ENCODE data around the gene GRID2.

DNA sequence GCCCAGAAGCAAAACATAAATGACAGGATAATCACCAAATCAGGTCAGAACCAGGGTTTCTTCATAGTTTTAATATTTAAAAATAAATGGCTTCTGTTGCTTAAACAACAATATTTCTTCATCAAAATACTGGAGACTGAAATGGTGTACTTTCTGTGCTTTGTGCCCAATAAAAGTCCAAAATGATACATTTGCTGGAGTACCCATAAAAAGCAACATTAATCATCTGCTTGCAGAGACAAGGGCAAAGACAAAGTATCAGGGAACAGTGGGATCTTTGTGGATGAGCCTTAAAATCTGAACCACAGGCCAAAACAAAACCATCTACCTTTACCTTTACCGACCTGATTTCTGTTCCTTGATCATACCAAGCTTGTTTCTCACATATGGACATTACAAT, 840.9 kb downstream of the GRID2 start:
- TF ChIP-seq, protein P1, sequence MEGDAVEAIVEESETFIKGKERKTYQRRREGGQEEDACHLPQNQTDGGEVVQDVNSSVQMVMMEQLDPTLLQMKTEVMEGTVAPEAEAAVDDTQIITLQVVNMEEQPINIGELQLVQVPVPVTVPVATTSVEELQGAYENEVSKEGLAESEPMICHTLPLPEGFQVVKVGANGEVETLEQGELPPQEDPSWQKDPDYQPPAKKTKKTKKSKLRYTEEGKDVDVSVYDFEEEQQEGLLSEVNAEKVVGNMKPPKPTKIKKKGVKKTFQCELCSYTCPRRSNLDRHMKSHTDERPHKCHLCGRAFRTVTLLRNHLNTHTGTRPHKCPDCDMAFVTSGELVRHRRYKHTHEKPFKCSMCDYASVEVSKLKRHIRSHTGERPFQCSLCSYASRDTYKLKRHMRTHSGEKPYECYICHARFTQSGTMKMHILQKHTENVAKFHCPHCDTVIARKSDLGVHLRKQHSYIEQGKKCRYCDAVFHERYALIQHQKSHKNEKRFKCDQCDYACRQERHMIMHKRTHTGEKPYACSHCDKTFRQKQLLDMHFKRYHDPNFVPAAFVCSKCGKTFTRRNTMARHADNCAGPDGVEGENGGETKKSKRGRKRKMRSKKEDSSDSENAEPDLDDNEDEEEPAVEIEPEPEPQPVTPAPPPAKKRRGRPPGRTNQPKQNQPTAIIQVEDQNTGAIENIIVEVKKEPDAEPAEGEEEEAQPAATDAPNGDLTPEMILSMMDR (IDR thresholded peaks at IDR 0.05), result no peak
- TF ChIP-seq EZH2 (IDR thresholded peaks at IDR 0.05) (no peak), EZH2phosphoT487 (IDR thresholded peaks at IDR 0.05) (no peak)
